RWPE1 (cell line): ENCODE results near the gene CRYGN.

Experiments used
- CTCF ChIA-PET: fragments of 350-600 bp; sonication (Branson Sonifier 250); formaldehyde crosslinking; extraction: SDS; loops from one replicate; lab custom pipeline; 2021; lab: Yijun Ruan, JAX
- POLR2A ChIA-PET: fragments of 400-600 bp; formaldehyde crosslinking; extraction: SDS; loops from one replicate; lab custom pipeline; 2020; ENCODE audit warnings: antibody characterized with exemption; ENCODE audit not compliant: low non-redundant PET; lab: Yijun Ruan, JAX
- DNase-seq: peaks from one replicate; pipeline ENCODE4 v3.0.0; 2012; ENCODE audit warnings: low spot score
- H3K27ac ChIP-seq: fragments of 450-650 bp; 2 replicates; pipeline ENCODE4 v1.5.1; 2017
- TF ChIP-seq, protein P1 (sequence below): fragments of 450-650 bp; conservative IDR thresholded peaks from 2 replicates; pipeline ENCODE4 v1.5.1; 2017; ENCODE audit warnings: low read depth, mild to moderate bottlenecking

The CRYGN gene

GRCh38 chr7:151439855-151440798 lies at the start of gene CRYGN:
CRYGN (minus strand) TSS chr7:151440141; CDS start chr7:151439917, 224 bp downstream.
- POLR2A ChIA-PET = no interaction called here
- CTCF ChIA-PET = interaction anchor here (0.7 to 0.8 kb wide), 2 partner anchors 9 to 25 kb away, joined by 4 read pairs; no protein-coding TSS in a partner anchor
- peak within 1 kb of the TSS; percentile 27; the same call in 1 of the 2 replicates for H3K27ac ChIP-seq
- no peak for DNase-seq
- TF ChIP-seq, protein P1, sequence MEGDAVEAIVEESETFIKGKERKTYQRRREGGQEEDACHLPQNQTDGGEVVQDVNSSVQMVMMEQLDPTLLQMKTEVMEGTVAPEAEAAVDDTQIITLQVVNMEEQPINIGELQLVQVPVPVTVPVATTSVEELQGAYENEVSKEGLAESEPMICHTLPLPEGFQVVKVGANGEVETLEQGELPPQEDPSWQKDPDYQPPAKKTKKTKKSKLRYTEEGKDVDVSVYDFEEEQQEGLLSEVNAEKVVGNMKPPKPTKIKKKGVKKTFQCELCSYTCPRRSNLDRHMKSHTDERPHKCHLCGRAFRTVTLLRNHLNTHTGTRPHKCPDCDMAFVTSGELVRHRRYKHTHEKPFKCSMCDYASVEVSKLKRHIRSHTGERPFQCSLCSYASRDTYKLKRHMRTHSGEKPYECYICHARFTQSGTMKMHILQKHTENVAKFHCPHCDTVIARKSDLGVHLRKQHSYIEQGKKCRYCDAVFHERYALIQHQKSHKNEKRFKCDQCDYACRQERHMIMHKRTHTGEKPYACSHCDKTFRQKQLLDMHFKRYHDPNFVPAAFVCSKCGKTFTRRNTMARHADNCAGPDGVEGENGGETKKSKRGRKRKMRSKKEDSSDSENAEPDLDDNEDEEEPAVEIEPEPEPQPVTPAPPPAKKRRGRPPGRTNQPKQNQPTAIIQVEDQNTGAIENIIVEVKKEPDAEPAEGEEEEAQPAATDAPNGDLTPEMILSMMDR = no peak

GRCh38 chr7:151489498-151489897 lies 49.6 kb upstream of the CRYGN start:
- TF ChIP-seq, protein P1 = no peak
- no peak overlapping the region for H3K27ac ChIP-seq
- DNase-seq = no peak
- ChIA-PET POLR2A (no interaction called here), CTCF (no interaction called here)

DNA sequence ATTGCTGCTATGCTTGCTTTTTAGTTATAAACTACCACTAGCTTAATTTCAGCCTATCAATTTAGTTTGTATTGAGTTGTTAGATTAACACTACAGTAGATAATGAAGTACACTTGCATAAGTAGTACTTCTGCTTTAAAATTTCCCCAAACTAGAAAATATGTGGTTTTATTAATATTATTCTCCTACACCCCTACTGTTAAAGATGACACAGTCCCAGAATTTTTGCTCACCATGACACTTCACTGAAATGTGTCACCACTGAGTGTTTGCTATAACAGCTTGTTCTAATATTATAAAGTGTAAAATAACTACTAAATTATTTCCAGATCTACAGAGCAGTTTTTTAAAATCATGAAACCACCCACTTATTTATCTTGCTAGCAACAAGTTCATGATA lies 48.2 kb upstream of the CRYGN start:
- DNase-seq = no peak
- ChIA-PET CTCF (no interaction called here), POLR2A (no interaction called here)
- TF ChIP-seq, protein P1 = no peak
- no peak overlapping the region for H3K27ac ChIP-seq

DNA sequence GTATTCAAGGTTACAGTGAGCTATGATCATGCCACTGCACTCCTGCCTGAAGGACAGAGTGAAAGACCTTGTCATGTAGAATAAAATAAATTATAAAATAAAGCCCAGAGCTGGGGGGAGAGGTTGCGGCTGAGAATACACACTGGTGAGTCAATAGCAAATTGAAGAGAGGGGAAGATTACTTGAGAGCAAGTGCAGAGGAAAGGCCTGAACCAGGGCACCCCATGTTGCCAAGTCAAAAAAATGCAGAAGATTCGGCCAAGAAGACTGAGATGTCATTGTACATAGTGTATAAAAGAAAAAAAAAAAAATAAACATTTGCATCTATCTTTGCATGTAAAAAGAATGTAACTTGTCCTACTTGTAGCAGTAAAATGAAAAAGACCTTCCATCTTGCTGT lies 47.3 kb upstream of the CRYGN start:
- no peak overlapping the region for H3K27ac ChIP-seq
- TF ChIP-seq, protein P1 = no peak
- ChIA-PET POLR2A (no interaction called here), CTCF (no interaction called here)
- no peak for DNase-seq

- no peak for DNase-seq
- no peak overlapping the region for H3K27ac ChIP-seq
- POLR2A ChIA-PET = no interaction called here
- TF ChIP-seq, protein P1 = no peak
- CTCF ChIA-PET = no interaction called here
Observed at GRCh38 chr7:151486074-151486473, 46.1 kb upstream of the CRYGN start.

DNA sequence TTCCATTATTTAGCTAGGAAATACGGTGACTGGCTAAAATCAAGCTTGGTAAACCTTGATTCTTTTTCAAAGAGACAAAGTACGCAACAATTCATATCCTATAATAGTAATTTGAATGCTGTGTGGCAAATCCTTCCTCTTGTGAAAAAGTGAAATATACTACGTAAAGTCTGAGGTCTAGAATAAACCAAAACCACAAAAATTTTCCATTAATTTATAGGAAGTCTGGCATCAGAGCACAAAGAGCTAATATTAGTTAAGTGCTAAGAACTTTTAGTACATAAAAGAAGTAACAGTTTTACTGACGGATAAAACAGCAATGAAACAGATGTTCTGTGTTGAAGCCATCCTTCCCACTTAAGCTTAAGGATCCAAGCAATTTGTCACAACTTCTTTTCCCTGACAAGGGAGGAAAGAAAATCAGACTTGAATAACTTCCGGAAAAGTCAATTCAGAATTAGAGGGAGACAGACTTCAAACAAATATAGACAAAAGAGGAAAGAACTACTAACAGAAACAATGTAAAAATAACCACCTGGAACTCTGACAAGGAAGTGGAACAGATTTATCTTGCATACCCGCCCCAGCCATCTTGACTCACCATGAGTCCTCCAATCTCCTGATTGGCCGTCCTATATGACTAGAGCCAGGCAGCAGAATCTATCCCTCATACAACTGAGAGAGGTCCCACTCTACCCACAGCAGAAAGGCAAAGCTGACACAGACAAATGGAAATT lies 45.2 kb upstream of the CRYGN start:
- POLR2A ChIA-PET = no interaction called here
- CTCF ChIA-PET = no interaction called here
- TF ChIP-seq, protein P1 = no peak
- DNase-seq = peak; percentile 41
- H3K27ac ChIP-seq = no peak overlapping the region
